GM19467 (cell line): ENCODE data around the gene CCT8L2.
"Not testable (repeated sequence)": the region's sequence is repeated elsewhere in the genome, so short reads cannot be mapped to it uniquely, and the experiment has no call there.

Experiments
- ATAC-seq: cut with Tn5 transposase; IDR thresholded peaks from one replicate; pipeline ENCODE4 v1.9.1; 2021; ENCODE audit warnings: mild to moderate bottlenecking, moderate library complexity; ENCODE audit not compliant: unreplicated experiment

Gene CCT8L2

GRCh38 chr22:16595251-16595650 is 2.6 kb upstream of the CCT8L2 start:
- ATAC-seq = not testable (repeated sequence)

- no peak for ATAC-seq
These were observed 1.4 kb upstream of the CCT8L2 start for GRCh38 chr22:16594026-16594425.

GRCh38 chr22:16592231-16592630 is 379 bp downstream of the CCT8L2 start:
- ATAC-seq = not testable (repeated sequence)

- ATAC-seq = not testable (repeated sequence)
These were observed 1.5 kb downstream of the CCT8L2 start for GRCh38 chr22:16591136-16591535.

- ATAC-seq = no peak
These were observed 5.6 kb downstream of the CCT8L2 start for GRCh38 chr22:16586991-16587390.

- no peak for ATAC-seq
These were observed 6.4 kb downstream of the CCT8L2 start for GRCh38 chr22:16586170-16586569.

- not testable (repeated sequence) for ATAC-seq
These were observed 11.7 kb downstream of the CCT8L2 start for GRCh38 chr22:16580872-16581271.

GRCh38 chr22:16569240-16569834 is 23.3 kb downstream of the CCT8L2 start:
- ATAC-seq = not testable (repeated sequence)

GRCh38 chr22:16568425-16568758 is 24.2 kb downstream of the CCT8L2 start:
- no peak for ATAC-seq

GRCh38 chr22:16567617-16568424 is 24.8 kb downstream of the CCT8L2 start:
- not testable (repeated sequence) for ATAC-seq

- ATAC-seq = not testable (repeated sequence)
These were observed 26.0 kb downstream of the CCT8L2 start for GRCh38 chr22:16566421-16567151.

- ATAC-seq = not testable (repeated sequence)
These were observed 26.8 kb downstream of the CCT8L2 start for GRCh38 chr22:16565585-16566420.

GRCh38 chr22:16564837-16565584 is 27.6 kb downstream of the CCT8L2 start:
- not testable (repeated sequence) for ATAC-seq

- ATAC-seq = no peak
These were observed 28.8 kb downstream of the CCT8L2 start for GRCh38 chr22:16563555-16564520.

GRCh38 chr22:16562711-16563554 is 29.7 kb downstream of the CCT8L2 start:
- no peak for ATAC-seq

GRCh38 chr22:16561093-16561658 is 31.4 kb downstream of the CCT8L2 start:
- ATAC-seq = not testable (repeated sequence)

GRCh38 chr22:16560651-16561050 is 32.0 kb downstream of the CCT8L2 start:
- ATAC-seq = not testable (repeated sequence)

- ATAC-seq = not testable (repeated sequence)
These were observed 32.6 kb downstream of the CCT8L2 start for GRCh38 chr22:16559996-16560395.
